Fibroblast of pulmonary artery (primary cell): ENCODE measurements around the gene KRTAP10-7.
"Not testable (repeated sequence)": the region's sequence is repeated elsewhere in the genome, so short reads cannot be mapped to it uniquely, and the experiment has no call there.

Experiments
- DNase-seq: peaks from one replicate; pipeline ENCODE4 v3.0.0-alpha.2; 2010; ENCODE audit warnings: low read depth
- H3K4me3 ChIP-seq: replicated peaks from 2 replicates; pipeline ENCODE4 v1.5.1; 2011; ENCODE audit warnings: low read depth, mild to moderate bottlenecking, control low read depth, low read length, moderate library complexity
- TF ChIP-seq, protein P1 (sequence below): IDR thresholded peaks from 2 replicates; pipeline ENCODE4 v1.5.1; 2011; ENCODE audit warnings: mild to moderate bottlenecking, control low read depth, low read length, inconsistent platforms; ENCODE audit errors: missing control alignments

Gene KRTAP10-7

DNA sequence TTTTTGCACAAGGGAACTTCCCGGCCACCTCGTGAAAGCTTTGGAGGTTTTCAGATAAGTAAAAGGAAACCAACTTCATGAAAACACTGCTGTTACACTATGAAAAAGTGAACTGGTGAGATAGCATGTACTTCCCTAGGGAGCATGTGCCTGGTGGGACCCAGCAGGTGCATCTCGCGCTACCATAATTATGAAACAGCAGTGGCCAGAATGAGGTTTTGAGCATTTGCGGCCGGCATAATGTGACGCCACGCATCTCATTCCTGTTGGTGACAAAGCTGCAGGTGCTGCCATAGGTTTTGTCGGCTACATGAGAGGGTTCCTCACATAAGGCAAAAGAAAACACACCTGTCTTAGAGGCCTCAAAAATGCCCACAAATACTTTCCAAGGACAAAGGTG is 43.5 kb upstream of the KRTAP10-7 start:
- TF ChIP-seq, protein P1, sequence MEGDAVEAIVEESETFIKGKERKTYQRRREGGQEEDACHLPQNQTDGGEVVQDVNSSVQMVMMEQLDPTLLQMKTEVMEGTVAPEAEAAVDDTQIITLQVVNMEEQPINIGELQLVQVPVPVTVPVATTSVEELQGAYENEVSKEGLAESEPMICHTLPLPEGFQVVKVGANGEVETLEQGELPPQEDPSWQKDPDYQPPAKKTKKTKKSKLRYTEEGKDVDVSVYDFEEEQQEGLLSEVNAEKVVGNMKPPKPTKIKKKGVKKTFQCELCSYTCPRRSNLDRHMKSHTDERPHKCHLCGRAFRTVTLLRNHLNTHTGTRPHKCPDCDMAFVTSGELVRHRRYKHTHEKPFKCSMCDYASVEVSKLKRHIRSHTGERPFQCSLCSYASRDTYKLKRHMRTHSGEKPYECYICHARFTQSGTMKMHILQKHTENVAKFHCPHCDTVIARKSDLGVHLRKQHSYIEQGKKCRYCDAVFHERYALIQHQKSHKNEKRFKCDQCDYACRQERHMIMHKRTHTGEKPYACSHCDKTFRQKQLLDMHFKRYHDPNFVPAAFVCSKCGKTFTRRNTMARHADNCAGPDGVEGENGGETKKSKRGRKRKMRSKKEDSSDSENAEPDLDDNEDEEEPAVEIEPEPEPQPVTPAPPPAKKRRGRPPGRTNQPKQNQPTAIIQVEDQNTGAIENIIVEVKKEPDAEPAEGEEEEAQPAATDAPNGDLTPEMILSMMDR, result no peak
- no peak overlapping the region for H3K4me3 ChIP-seq
- DNase-seq, result no peak

DNA sequence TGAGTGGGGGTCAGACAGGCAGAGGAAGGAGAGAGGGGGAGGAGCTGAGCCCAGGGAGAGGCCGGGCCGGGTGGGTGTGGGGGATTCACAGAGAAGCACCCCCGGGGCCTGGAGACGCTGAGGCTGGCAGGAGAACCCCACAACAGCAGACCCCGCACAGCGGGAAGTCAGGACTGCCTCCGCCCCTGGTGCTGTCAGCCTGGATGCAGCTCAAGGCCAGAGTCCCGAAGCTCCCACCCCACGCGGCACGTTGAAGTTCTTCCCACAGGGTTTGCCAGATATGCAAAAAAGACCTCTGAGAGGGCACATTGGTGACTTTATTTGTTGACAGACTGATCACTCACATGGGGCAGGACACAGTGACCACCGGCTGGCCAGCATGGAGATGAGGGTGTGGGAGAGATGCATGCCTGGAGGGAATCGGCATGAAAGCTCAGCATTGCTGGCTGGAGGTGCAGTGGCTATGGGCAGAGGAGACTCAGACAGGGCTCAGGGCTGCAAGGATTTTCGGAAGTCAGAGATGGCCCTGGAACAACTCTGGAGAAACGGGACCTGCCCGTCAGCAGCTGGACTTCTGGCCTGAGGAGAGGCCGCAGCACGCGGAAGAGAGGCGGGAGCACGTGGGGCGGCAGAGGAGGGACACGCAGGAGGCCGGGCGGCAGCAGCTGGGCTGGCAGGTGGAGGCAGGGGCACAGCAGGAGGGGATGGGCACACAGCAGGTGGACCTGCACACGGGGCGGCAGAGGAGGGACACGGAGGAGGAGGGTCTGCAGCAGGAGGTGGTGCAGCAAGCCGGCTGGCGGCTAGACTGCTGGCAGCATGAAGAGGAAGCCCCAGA is 42.7 kb upstream of the KRTAP10-7 start:
- TF ChIP-seq, protein P1, result no peak
- no peak overlapping the region for H3K4me3 ChIP-seq
- DNase-seq, result no peak

DNA sequence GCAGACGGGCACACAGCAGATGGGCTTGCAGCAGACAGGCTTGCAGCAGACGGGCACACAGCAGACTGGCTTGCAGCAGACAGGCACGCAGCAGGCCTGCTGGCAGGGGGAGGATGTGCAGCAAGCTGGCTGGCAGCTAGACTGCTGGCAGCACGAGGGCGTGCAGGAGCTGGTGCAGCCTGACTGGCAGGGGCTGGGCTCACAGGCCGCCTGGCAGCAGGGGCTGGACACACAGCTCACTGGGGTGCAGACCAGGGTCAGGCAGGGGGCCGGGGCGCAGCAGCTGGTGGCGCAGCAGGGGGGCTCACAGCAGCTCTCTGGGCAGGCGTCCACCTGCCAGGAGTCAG is 42.1 kb upstream of the KRTAP10-7 start:
- H3K4me3 ChIP-seq, DNase-seq: not testable (repeated sequence)

DNA sequence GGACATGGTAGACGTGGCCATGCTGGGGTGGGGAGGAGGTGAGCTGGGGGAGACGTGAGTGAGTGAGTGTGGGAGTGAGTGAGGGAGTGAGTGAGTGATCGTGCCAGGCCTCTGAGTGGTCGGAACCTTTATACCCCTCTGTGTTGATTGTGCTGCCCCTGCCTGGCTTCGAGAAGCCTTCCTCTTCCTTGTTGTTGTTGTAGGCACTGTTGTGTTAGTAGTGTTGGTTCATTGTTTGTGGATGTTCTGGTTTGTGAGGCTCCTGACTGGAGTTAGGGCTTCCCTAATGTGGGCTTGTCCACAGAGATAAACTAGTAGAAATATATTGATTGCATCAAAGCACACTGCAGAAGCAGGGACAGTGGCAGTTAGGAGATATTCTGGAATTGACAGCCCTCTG is 41.7 kb upstream of the KRTAP10-7 start, which contains the start of gene KRTAP10-3:
Gene KRTAP10-3 (minus strand): TSS at position 101 of the 400 bp plus-strand sequence. CDS start 80 bp downstream, at position 21.
- TF ChIP-seq, protein P1, result no peak
- no peak for DNase-seq
- no peak within 1 kb of the TSS for H3K4me3 ChIP-seq

DNA sequence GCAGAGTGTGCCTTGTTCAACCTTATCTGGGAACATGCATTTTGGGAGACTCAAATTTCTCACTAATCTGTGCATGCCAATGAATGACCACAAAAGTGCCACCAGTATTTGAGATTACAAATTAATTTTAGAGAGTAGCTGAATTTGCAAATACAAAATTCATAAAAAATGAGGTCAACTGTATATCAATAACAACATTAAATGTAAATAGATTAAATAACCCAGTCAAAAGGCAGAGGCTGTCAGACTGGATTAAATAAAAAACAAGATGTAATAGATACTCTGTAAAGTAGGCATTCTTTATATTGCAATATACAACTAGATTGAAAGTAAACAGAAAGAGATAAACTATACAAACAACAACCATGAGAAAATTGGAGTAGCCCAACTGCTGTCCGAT is 36.3 kb upstream of the KRTAP10-7 start:
- TF ChIP-seq, protein P1, result no peak
- H3K4me3 ChIP-seq, result no peak overlapping the region
- no peak for DNase-seq

DNA sequence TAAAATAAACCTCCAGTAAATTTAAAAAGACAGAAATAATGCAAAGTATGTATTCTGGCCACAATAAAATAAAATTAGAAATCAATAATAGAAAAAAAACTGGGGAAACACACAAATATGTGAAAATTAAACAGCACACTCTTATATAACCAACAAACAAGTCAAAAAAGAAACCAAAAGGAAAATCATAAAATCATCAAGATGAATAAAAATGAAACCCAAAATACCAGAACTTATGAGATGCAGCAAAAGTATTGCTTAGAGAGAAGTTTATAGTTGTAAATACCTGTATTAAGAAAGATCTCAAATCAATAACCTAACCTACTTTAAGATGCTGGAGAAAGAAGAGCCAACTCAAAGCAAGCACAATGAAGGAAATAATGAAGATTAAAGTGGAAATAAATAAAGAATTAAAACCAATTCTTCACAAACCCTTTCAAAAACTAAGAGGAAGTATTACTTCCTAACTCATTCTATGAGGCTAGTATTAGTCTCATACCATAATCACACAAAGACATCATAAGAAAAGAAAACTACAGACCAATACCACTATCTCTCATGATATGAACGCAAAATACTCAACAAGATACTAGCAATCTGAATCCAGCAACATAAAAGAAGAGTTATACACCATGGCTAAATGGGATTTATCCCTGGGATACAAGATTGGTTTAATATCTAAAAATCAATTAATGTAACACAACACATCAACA is 35.4 kb upstream of the KRTAP10-7 start:
- DNase-seq, result no peak
- TF ChIP-seq, protein P1, result no peak
- H3K4me3 ChIP-seq, result no peak overlapping the region

DNA sequence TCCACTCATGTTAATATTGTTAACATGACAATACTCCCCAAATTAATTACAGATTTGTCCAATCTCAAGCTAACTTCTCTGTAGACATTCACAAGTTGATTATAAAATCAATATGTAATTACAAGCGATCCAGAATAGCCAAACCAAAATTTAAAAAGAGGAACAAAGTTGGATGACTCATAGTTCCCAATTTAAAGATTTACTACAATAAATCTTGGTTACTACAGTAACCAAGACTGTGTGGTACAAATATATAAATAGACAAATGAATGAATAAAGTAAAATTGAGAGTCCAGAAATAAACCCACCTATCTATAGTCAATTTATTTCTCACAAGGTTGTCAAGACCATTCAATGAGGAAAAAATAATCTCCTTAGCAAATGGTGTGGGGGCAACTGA is 34.0 kb upstream of the KRTAP10-7 start:
- no peak for DNase-seq

More for the DNA sequence above, 34.0 kb upstream of the KRTAP10-7 start:
- H3K4me3 ChIP-seq, result no peak overlapping the region
- TF ChIP-seq, protein P1, result no peak
